ENCODE data around the gene LIMD2.

LIMD2 gene

DNA sequence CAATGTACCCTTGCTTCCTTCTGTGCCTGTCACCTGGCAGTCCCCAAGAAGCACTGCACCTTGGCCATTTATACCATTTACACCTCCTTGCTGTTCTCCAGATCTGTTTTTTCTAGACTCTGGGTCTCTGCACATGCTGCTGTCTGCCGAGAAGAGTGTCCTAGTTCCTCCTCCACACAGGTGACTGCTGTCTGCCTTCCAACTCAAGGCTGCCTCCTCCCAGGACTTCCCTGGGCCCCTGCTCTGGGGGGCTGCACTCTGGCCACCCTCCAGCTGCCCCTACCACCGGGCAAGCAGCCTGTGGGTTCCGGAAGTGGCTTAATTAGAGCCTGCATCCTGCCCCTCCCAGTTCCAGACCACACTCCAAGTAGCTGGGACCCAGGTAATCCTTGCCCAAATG is 5.7 kb upstream of the LIMD2 start:
- TF ChIP-seq, protein P1, sequence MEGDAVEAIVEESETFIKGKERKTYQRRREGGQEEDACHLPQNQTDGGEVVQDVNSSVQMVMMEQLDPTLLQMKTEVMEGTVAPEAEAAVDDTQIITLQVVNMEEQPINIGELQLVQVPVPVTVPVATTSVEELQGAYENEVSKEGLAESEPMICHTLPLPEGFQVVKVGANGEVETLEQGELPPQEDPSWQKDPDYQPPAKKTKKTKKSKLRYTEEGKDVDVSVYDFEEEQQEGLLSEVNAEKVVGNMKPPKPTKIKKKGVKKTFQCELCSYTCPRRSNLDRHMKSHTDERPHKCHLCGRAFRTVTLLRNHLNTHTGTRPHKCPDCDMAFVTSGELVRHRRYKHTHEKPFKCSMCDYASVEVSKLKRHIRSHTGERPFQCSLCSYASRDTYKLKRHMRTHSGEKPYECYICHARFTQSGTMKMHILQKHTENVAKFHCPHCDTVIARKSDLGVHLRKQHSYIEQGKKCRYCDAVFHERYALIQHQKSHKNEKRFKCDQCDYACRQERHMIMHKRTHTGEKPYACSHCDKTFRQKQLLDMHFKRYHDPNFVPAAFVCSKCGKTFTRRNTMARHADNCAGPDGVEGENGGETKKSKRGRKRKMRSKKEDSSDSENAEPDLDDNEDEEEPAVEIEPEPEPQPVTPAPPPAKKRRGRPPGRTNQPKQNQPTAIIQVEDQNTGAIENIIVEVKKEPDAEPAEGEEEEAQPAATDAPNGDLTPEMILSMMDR (IDR thresholded peaks at IDR 0.05; ENCODE audit: low read length, missing control alignments): no peak
- no peak overlapping the region for H3K4me3 ChIP-seq (replicated peaks; ENCODE audit: low read depth, low read length)
- no peak for DNase-seq (ENCODE audit: low read depth)

DNA sequence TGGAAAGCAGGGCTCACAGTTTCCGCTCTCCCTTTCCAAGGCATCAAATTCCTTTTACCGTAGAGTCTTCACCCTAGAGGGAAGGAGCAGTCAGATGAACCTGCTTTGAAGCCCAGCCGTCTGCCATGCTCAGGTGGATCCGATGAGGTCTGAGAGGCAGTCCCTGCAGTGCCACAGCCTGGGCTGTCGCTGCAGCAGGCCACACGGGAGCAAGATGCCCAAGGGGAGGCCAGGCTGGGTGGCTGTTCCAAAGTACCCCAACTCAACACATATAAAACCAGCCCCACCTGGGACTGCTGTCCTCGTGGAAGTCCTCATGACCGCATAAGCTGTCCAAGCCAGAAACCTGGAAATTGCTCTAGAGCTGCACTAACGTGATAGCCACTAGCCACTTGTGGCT is 4.9 kb upstream of the LIMD2 start:
- H3K4me3 ChIP-seq (replicated peaks; ENCODE audit: low read depth, low read length): no peak overlapping the region
- no peak for DNase-seq (ENCODE audit: low read depth)
- TF ChIP-seq, protein P1 (IDR thresholded peaks at IDR 0.05; ENCODE audit: low read length, missing control alignments): no peak

DNA sequence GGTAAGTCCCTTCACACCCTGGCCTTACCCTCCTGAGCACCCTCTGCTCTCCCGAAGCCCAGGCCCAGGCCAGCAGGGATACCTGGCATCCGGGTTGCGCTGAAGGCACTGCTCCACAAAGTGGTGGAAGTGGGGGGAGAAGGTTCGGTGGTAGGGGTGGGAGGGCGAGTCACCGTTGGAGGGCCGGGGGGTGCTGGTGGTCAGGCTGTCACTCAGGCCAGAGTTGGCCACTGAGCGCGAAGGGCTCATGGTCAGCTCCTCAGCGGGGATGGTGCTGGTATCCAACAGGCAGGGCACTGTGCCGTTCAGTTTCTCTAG is 4.3 kb upstream of the LIMD2 start:
- no peak for DNase-seq (ENCODE audit: low read depth)
- no peak overlapping the region for H3K4me3 ChIP-seq (replicated peaks; ENCODE audit: low read depth, low read length)
- TF ChIP-seq, protein P1 (IDR thresholded peaks at IDR 0.05; ENCODE audit: low read length, missing control alignments): no peak

DNA sequence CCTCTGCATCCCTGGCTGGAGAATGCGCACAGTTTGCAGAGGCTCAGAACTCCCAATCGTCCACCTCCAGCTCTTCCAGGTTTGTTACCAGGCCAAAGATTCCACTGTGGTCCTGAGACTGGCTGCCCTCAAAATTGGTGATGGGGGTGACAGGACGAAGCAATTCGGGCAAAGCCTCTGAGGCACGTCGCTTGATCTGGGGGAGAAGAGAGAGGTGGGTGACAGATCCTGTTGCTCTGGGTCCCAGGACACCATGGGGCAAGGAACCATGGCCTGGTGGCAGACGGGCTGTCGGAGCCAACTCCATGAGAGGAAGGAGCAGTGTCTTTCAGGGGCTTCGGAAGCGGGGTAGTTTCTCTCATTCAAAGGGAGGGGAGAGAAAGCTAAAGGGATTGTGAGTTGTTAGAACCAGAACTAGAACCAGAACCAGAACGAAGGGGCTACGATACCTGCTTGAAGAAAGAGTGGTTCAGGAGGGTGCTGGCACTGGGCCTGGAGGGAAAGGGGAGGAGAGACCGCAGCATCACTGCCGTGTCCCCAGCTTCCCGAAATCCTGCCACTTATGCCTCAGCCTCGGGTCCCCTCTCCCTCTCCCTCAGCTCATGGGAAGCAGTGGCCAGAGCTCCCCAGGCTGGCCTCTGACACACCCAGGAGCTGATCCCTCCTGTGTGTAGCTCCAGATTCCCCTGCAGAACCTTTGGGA is 3.8 kb upstream of the LIMD2 start:
- DNase-seq (ENCODE audit: low read depth): no peak
- TF ChIP-seq, protein P1 (IDR thresholded peaks at IDR 0.05; ENCODE audit: low read length, missing control alignments): no peak
- H3K4me3 ChIP-seq (replicated peaks; ENCODE audit: low read depth, low read length): no peak overlapping the region

DNA sequence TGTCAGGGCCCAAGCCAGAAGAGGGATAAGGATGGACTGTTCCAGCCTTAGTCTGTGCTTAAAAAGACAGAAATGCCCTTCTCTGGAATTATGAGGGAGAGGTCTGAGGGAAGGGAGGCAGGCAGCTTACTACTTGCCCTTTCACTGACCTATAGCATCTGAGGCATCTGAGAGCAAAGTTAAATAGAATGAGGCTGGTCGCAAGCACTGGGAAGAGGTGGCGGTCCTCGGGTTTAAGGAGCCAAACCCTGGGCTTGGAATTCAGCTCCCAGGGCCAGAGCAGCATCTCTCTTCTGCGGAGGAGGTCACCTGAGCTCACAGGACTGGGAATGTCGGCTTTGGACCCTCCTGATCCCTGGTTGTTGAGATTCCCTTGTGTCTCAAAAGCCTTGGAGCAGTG is 3.1 kb upstream of the LIMD2 start:
- no peak overlapping the region for H3K4me3 ChIP-seq (replicated peaks; ENCODE audit: low read depth, low read length)
- DNase-seq (ENCODE audit: low read depth): no peak
- TF ChIP-seq, protein P1 (IDR thresholded peaks at IDR 0.05; ENCODE audit: low read length, missing control alignments): no peak

DNA sequence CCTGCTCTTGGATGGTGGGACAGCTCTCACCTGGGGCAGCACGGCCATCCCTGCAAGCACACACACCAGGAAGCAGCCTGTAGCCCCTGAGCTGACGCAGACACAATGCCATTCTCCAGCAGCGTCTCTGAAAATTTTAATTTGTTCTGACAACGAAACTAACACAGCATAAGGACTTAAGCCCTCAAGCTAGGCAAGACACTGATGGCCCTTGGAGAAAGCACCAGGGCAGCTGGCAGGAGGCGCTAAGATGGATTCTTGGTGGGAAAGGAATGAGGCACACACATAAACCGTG is 2.7 kb upstream of the LIMD2 start:
- TF ChIP-seq, protein P1 (IDR thresholded peaks at IDR 0.05; ENCODE audit: low read length, missing control alignments): no peak
- no peak overlapping the region for H3K4me3 ChIP-seq (replicated peaks; ENCODE audit: low read depth, low read length)
- no peak for DNase-seq (ENCODE audit: low read depth)
